HepG2 (cell line): ENCODE results near the gene DLX1.

ENCODE experiments used
- CTCF ChIP-seq: sonication (generic); formaldehyde crosslinking; IDR thresholded peaks from 2 replicates; pipeline ENCODE4 v1.5.0; 2020; ENCODE audit warnings: mild to moderate bottlenecking, missing genetic modification reagents, moderate library complexity
- ZNF431 ChIP-seq: sonication (generic); formaldehyde crosslinking; IDR thresholded peaks from 2 replicates; pipeline ENCODE4 v1.9.0; 2022; ENCODE audit warnings: missing genetic modification reagents, low read depth, mild to moderate bottlenecking, borderline replicate concordance

- no peak for TF ChIP-seq CTCF (CRISPR knock-in tag)
- TF ChIP-seq ZNF431, result no peak
These were observed 21.9 kb upstream of the DLX1 start for GRCh38 chr2:172063446-172063845.
